ENCODE results near the gene RBM43.
"Not testable (repeated sequence)": the region's sequence is repeated elsewhere in the genome, so short reads cannot be mapped to it uniquely, and the experiment has no call there.

DNA sequence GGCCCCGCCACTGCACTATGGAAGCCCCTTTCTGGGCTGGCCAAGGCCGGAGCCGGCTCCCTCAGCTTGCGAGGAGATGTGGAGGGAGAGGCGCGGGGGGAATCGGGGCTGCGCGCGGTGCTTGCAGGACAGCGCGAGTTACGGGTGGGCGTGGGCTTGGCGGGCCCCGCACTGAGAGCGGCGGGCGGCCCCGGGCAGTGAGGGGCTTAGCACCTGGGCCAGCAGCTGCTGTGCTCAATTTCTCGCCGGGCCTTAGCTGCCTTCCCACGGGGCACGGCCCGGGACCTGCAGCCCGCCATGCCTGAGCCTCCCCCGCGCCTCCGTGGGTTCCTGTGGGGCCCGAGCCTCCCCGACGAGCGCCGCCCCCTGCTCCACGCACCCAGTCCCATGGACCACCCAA lies 34.3 kb upstream of the RBM43 start:
- not testable (repeated sequence) for TF ChIP-seq CTCF (IDR thresholded peaks at IDR 0.05); POLR2A (IDR thresholded peaks at IDR 0.05); POLR2AphosphoS5 (IDR thresholded peaks at IDR 0.05); EP300 (IDR thresholded peaks at IDR 0.05; ENCODE audit: low read depth)

Data from transverse colon (tissue), 4 donors.